Sigmoid colon (tissue), 4 donors: ENCODE measurements around the gene LHX2.

Experiments used
- POLR2AphosphoS5 ChIP-seq, 4 donors: sonication (generic); formaldehyde crosslinking; IDR thresholded peaks; one replicate each; pipeline ENCODE4 v1.6.1; 2017; ENCODE audit warnings: antibody characterized with exemption in 4 of 4
- TF ChIP-seq, protein P1 (sequence below), 4 experiments: fragments of 450-650 bp in 3 of 4; fragments of 200-600 bp in 1 of 4; IDR thresholded peaks; one replicate each; pipeline ENCODE4 v1.5.1; 2016 to 2019; ENCODE audit warnings: antibody characterized with exemption in 4 of 4, mild to moderate bottlenecking in 3 of 4, moderate library complexity in 2 of 4

DNA sequence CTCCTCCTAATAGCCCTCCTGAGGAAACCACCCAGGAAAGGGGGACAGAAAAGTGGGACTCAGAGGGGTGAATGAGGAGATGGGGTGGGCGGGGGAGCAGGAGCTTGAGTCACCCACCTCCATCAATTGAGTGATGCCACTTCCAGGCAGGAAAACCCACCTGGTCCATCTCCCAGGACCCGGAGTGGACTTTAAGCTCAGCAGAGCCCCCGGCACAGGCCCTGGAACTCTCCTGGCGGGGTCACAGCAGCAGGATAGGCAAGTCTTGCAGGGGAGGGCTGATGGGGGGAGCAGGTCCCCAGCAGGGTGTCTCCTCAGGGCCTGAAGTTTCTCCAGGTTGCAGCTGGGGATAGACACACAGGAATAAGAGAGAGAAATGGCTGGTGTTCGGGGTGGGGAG is 40.8 kb downstream of the LHX2 start:
- TF ChIP-seq, protein P1, sequence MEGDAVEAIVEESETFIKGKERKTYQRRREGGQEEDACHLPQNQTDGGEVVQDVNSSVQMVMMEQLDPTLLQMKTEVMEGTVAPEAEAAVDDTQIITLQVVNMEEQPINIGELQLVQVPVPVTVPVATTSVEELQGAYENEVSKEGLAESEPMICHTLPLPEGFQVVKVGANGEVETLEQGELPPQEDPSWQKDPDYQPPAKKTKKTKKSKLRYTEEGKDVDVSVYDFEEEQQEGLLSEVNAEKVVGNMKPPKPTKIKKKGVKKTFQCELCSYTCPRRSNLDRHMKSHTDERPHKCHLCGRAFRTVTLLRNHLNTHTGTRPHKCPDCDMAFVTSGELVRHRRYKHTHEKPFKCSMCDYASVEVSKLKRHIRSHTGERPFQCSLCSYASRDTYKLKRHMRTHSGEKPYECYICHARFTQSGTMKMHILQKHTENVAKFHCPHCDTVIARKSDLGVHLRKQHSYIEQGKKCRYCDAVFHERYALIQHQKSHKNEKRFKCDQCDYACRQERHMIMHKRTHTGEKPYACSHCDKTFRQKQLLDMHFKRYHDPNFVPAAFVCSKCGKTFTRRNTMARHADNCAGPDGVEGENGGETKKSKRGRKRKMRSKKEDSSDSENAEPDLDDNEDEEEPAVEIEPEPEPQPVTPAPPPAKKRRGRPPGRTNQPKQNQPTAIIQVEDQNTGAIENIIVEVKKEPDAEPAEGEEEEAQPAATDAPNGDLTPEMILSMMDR (IDR thresholded peaks at IDR 0.05), result no peak
- TF ChIP-seq POLR2AphosphoS5 (IDR thresholded peaks at IDR 0.05), result no peak
